ENCODE data around the gene BRS3.

The BRS3 gene

GRCh38 chrX:136496186-136496763, 8.5 kb downstream of the BRS3 start:
- no peak for DNase-seq

- DNase-seq, result peak; percentile 90
Observed at GRCh38 chrX:136496764-136497555, 9.2 kb downstream of the BRS3 start.

- DNase-seq, result no peak
Observed at GRCh38 chrX:136497556-136498052, 9.9 kb downstream of the BRS3 start, which contains the start of gene HTATSF1. Gene HTATSF1 (plus strand): TSS chrX:136497592. CDS start chrX:136497685, 93 bp downstream.

- no peak for DNase-seq
Observed at GRCh38 chrX:136519069-136519468, 31.3 kb downstream of the BRS3 start.

GRCh38 chrX:136523770-136524169, 36.0 kb downstream of the BRS3 start:
- DNase-seq, result no peak

GRCh38 chrX:136525738-136526606, 38.2 kb downstream of the BRS3 start:
- DNase-seq, result peak; percentile 5

- no peak for DNase-seq
Observed at GRCh38 chrX:136528645-136529315, 41.0 kb downstream of the BRS3 start.

- no peak for DNase-seq
Observed at GRCh38 chrX:136529795-136530194, 42.0 kb downstream of the BRS3 start.

GRCh38 chrX:136531951-136532350, 44.2 kb downstream of the BRS3 start, which contains the start of gene VGLL1:
Gene VGLL1 (plus strand): TSS chrX:136532215. CDS start chrX:136536021, 3,806 bp downstream.
- no peak for DNase-seq

- DNase-seq, result no peak
Observed at GRCh38 chrX:136534131-136534530, 46.4 kb downstream of the BRS3 start.

GRCh38 chrX:136538811-136539210, 51.1 kb downstream of the BRS3 start:
- no peak for DNase-seq

- no peak for DNase-seq
Observed at GRCh38 chrX:136540226-136540625, 52.5 kb downstream of the BRS3 start.

- DNase-seq, result no peak
Observed at GRCh38 chrX:136541294-136541693, 53.5 kb downstream of the BRS3 start.

- no peak for DNase-seq
Observed at GRCh38 chrX:136542281-136542680, 54.5 kb downstream of the BRS3 start.

All from activated CD4-positive, alpha-beta T cell treated with anti-CD3 and anti-CD28 coated beads for 48 hours (primary cell).